ENCODE results near the gene FSTL4.

The FSTL4 gene

GRCh38 chr5:133361922-133362321 is 250.4 kb downstream of the FSTL4 start:
- DNase-seq, result no peak

GRCh38 chr5:133360693-133361472 is 251.5 kb downstream of the FSTL4 start:
- no peak for DNase-seq

GRCh38 chr5:133359861-133360260 is 252.5 kb downstream of the FSTL4 start:
- no peak for DNase-seq

GRCh38 chr5:133358271-133358670 is 254.1 kb downstream of the FSTL4 start:
- DNase-seq, result no peak

- DNase-seq, result no peak
Observed at GRCh38 chr5:133357758-133358157, 254.6 kb downstream of the FSTL4 start.

GRCh38 chr5:133356984-133357421 is 255.3 kb downstream of the FSTL4 start:
- DNase-seq, result no peak

GRCh38 chr5:133356396-133356983 is 255.9 kb downstream of the FSTL4 start:
- DNase-seq, result no peak

GRCh38 chr5:133354323-133355185 is 257.8 kb downstream of the FSTL4 start:
- no peak for DNase-seq

- DNase-seq, result no peak
Observed at GRCh38 chr5:133353741-133354140, 258.6 kb downstream of the FSTL4 start.

- DNase-seq, result no peak
Observed at GRCh38 chr5:133348406-133348805, 263.9 kb downstream of the FSTL4 start.

- DNase-seq, result no peak
Observed at GRCh38 chr5:133347039-133347438, 265.3 kb downstream of the FSTL4 start.

- DNase-seq, result no peak
Observed at GRCh38 chr5:133344266-133344665, 268.1 kb downstream of the FSTL4 start.

GRCh38 chr5:133343196-133343595 is 269.1 kb downstream of the FSTL4 start:
- no peak for DNase-seq

GRCh38 chr5:133341915-133342710 is 270.2 kb downstream of the FSTL4 start:
- DNase-seq, result no peak

GRCh38 chr5:133341296-133341695 is 271.0 kb downstream of the FSTL4 start:
- DNase-seq, result no peak

- no peak for DNase-seq
Observed at GRCh38 chr5:133340822-133341221, 271.5 kb downstream of the FSTL4 start.

GRCh38 chr5:133340002-133340755 is 272.2 kb downstream of the FSTL4 start:
- DNase-seq, result no peak

- no peak for DNase-seq
Observed at GRCh38 chr5:133338504-133339355, 273.6 kb downstream of the FSTL4 start.

GRCh38 chr5:133337795-133338445 is 274.4 kb downstream of the FSTL4 start:
- DNase-seq, result no peak

- DNase-seq, result no peak
Observed at GRCh38 chr5:133336969-133337410, 275.4 kb downstream of the FSTL4 start.
